Activated CD8-positive, alpha-beta T cell treated with anti-CD3 and anti-CD28 coated beads for 36 hours (primary cell): ENCODE data around the gene KCNK6. TPM values are rescaled to one million over a fixed set of nuclear protein-coding genes. Genes with fewer than 3 reads are reported as not detected.

Source experiments
- ATAC-seq: fragments of 200-7000 bp; cut with Tn5 transposase; one replicate; pipeline ENCODE4 v1.10.0; 2021; ENCODE audit warnings: mild to moderate bottlenecking, moderate library complexity
- CTCF ChIA-PET: fragments of 350-600 bp; sonication (Branson Sonifier 250); formaldehyde crosslinking; loops from one replicate; lab custom pipeline; 2021; ENCODE audit warnings: antibody characterized with exemption; lab: Charles Lee
- POLR2A ChIA-PET: fragments of 350-600 bp; sonication (Branson Sonifier 250); formaldehyde crosslinking; loops from one replicate; lab custom pipeline; 2021; ENCODE audit warnings: antibody characterized with exemption; lab: Charles Lee
- DNase-seq: peaks from one replicate; pipeline ENCODE4 v3.0.0-alpha.2; 2020
- H3K27ac Mint-ChIP-seq: one replicate; pipeline ENCODE4 v1.8.0; 2021; ENCODE audit warnings: mild to moderate bottlenecking, mixed read lengths
- H3K27me3 Mint-ChIP-seq: one replicate; pipeline ENCODE4 v1.8.0; 2021; ENCODE audit warnings: mixed read lengths
- H3K36me3 Mint-ChIP-seq: one replicate; pipeline ENCODE4 v1.8.0; 2021; ENCODE audit warnings: low read depth, mixed read lengths
- H3K4me1 Mint-ChIP-seq: one replicate; pipeline ENCODE4 v1.8.0; 2021; ENCODE audit warnings: low read depth, mixed read lengths
- H3K4me3 Mint-ChIP-seq: one replicate; pipeline ENCODE4 v1.8.0; 2021; ENCODE audit warnings: mild to moderate bottlenecking, moderate library complexity, mixed read lengths
- H3K9me3 Mint-ChIP-seq: one replicate; pipeline ENCODE4 v1.8.0; 2021; ENCODE audit warnings: mixed read lengths
- CTCF ChIP-seq: fragments of 200-600 bp; IDR thresholded peaks from one replicate; pipeline ENCODE4 v1.8.0; 2022; ENCODE audit warnings: antibody characterized with exemption, mild to moderate bottlenecking
- intact Hi-C: fragments of 100-400 bp; cut with micrococcal nuclease; formaldehyde crosslinking; loops from one replicate; pipeline ENCODE4 v1.10.0; 2022
- total RNA-seq, 2 experiments: library from RNA; stranded (reverse); gene quantifications; one replicate each; pipeline ENCODE4 v1.2.3, GENCODE V29; 2021

Gene KCNK6
- total RNA-seq, 2 experiments from 2014 or later = 10.3 to 11.9 TPM

DNA sequence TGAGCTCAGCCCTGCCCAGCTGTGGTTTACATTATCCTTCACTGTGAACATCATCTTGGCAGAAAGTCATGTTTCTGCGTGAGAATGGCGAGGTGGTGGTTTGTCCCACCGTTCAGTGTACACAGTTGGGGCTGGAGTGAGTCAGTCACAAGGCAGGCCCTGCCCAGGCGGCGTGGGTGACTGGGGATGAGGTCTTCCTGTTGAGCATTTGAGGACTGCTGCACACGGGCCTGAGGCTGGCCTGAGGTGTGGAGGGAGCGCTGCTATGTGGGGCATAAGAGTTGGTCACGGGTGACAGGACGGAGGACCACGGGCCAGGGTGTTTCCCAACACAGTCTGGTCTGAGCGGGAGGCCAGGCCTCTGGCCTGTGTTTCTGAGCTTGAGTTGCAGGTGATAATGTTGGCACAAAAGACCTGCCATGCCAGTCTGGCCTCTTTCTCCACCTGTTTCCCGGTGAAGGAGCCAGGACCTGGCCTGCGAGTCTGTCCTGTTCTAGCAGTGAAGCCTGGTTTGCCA is 29.0 kb upstream of the KCNK6 start:
- Mint-ChIP-seq H3K27ac (no peak overlapping the region), H3K4me3 (no peak overlapping the region), H3K27me3 (no peaks in the 10 kb centered on the region), H3K9me3 (no peaks in the 10 kb centered on the region), H3K36me3 (peaks cover 5% of the 10 kb centered on the region), H3K4me1 (no peaks in the 10 kb centered on the region)
- intact Hi-C loops = no loop called here
- ChIA-PET POLR2A (interaction anchor here (1.0 kb wide), 1 partner anchor 16 kb away, joined by 3 read pairs; no protein-coding TSS in a partner anchor), CTCF (interaction anchor here (1.1 kb wide), 1 partner anchor 388 kb away, joined by 3 read pairs; no protein-coding TSS in a partner anchor)
- DNase-seq (no peak), ATAC-seq (no peak)
- TF ChIP-seq CTCF = no peak

DNA sequence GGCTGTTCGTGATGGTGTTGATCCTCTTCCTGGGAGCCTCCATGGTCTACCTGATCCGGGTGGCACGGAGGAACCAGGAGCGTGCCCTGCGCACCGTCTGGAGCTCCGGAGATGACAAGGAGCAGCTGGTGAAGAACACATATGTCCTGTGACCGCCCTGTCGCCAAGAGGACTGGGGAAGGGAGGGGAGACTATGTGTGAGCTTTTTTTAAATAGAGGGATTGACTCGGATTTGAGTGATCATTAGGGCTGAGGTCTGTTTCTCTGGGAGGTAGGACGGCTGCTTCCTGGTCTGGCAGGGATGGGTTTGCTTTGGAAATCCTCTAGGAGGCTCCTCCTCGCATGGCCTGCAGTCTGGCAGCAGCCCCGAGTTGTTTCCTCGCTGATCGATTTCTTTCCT is 27.8 kb upstream of the KCNK6 start:
- Mint-ChIP-seq H3K36me3 (peaks cover 5% of the 10 kb centered on the region), H3K4me3 (no peak overlapping the region), H3K27ac (no peak overlapping the region)

GRCh38 chr19:38293281-38293680 is 26.4 kb upstream of the KCNK6 start:
- Mint-ChIP-seq H3K27me3 (no peaks in the 10 kb centered on the region), H3K9me3 (no peaks in the 10 kb centered on the region), H3K4me3 (no peak overlapping the region), H3K4me1 (no peaks in the 10 kb centered on the region), H3K36me3 (peaks cover 4% of the 10 kb centered on the region), H3K27ac (no peak overlapping the region)
- no peak for DNase-seq
- no peak for TF ChIP-seq CTCF
- ChIA-PET CTCF (no interaction called here), POLR2A (interaction anchor here (1.6 kb wide), 1 partner anchor 29 kb away, joined by 3 read pairs; no protein-coding TSS in a partner anchor)
- intact Hi-C loops = no loop called here
- ATAC-seq = no peak

More for the DNA sequence above, 27.8 kb upstream of the KCNK6 start:
- ATAC-seq = no peak
- no peaks in the 10 kb centered on the region for H3K9me3 Mint-ChIP-seq
- H3K27me3 Mint-ChIP-seq = no peaks in the 10 kb centered on the region
- ChIA-PET CTCF (no interaction called here), POLR2A (no interaction called here)
- intact Hi-C loops = no loop called here
- TF ChIP-seq CTCF = no peak
- H3K4me1 Mint-ChIP-seq = no peaks in the 10 kb centered on the region
- DNase-seq = no peak

- no peak for DNase-seq
Observed at GRCh38 chr19:38294090-38294489, 25.6 kb upstream of the KCNK6 start.

More at GRCh38 chr19:38294090-38294489, 25.6 kb upstream of the KCNK6 start:
- Mint-ChIP-seq H3K27me3 (no peaks in the 10 kb centered on the region), H3K9me3 (no peaks in the 10 kb centered on the region), H3K27ac (no peak overlapping the region), H3K4me3 (no peak overlapping the region), H3K36me3 (peaks cover 4% of the 10 kb centered on the region), H3K4me1 (no peaks in the 10 kb centered on the region)
- intact Hi-C loops = no loop called here
- ChIA-PET CTCF (no interaction called here), POLR2A (interaction anchor here (1.6 kb wide), 1 partner anchor 30 kb away, joined by 3 read pairs; no protein-coding TSS in a partner anchor)
- no peak for ATAC-seq
- TF ChIP-seq CTCF = no peak
